ENCODE measurements around the gene SLPI.
A peak's percentile ranks its signal among the peaks of the same experiment; 100 is the strongest.

SLPI gene

GRCh38 chr20:45254383-45255262 lies at the start of gene SLPI:
Gene SLPI, minus strand, starts transcription at chr20:45254564. Its CDS starts 21 bp downstream, at chr20:45254543.
- DNase-seq (ENCODE audit: low read depth, low spot score) = peak; percentile 4

GRCh38 chr20:45303586-45304463 lies 49.5 kb upstream of the SLPI start:
- no peak for DNase-seq (ENCODE audit: low read depth, low spot score)

- DNase-seq (ENCODE audit: low read depth, low spot score) = no peak
Measured at GRCh38 chr20:45301824-45302271, 47.5 kb upstream of the SLPI start.

- peak; percentile 30 for DNase-seq (ENCODE audit: low read depth, low spot score)
Measured at GRCh38 chr20:45300961-45301360, 46.6 kb upstream of the SLPI start.

GRCh38 chr20:45299786-45300185 lies 45.4 kb upstream of the SLPI start:
- DNase-seq (ENCODE audit: low read depth, low spot score) = no peak

GRCh38 chr20:45297786-45298497 lies 43.6 kb upstream of the SLPI start:
- DNase-seq (ENCODE audit: low read depth, low spot score) = no peak

GRCh38 chr20:45294659-45295058 lies 40.3 kb upstream of the SLPI start:
- DNase-seq (ENCODE audit: low read depth, low spot score) = no peak

GRCh38 chr20:45294003-45294368 lies 39.6 kb upstream of the SLPI start:
- DNase-seq (ENCODE audit: low read depth, low spot score) = no peak

GRCh38 chr20:45293041-45294002 lies 39.0 kb upstream of the SLPI start:
- peak; percentile 85 for DNase-seq (ENCODE audit: low read depth, low spot score)

- no peak for DNase-seq (ENCODE audit: low read depth, low spot score)
Measured at GRCh38 chr20:45292343-45292742, 38.0 kb upstream of the SLPI start.

GRCh38 chr20:45291526-45291925 lies 37.2 kb upstream of the SLPI start:
- no peak for DNase-seq (ENCODE audit: low read depth, low spot score)

- peak; percentile 89 for DNase-seq (ENCODE audit: low read depth, low spot score)
Measured at GRCh38 chr20:45290677-45291355, 36.5 kb upstream of the SLPI start.

- no peak for DNase-seq (ENCODE audit: low read depth, low spot score)
Measured at GRCh38 chr20:45289942-45290676, 35.7 kb upstream of the SLPI start.

GRCh38 chr20:45288860-45289259 lies 34.5 kb upstream of the SLPI start:
- no peak for DNase-seq (ENCODE audit: low read depth, low spot score)

GRCh38 chr20:45288376-45288775 lies 34.0 kb upstream of the SLPI start:
- no peak for DNase-seq (ENCODE audit: low read depth, low spot score)

- DNase-seq (ENCODE audit: low read depth, low spot score) = no peak
Measured at GRCh38 chr20:45283551-45284057, 29.2 kb upstream of the SLPI start.

GRCh38 chr20:45282700-45283550 lies 28.6 kb upstream of the SLPI start:
- no peak for DNase-seq (ENCODE audit: low read depth, low spot score)

- DNase-seq (ENCODE audit: low read depth, low spot score) = no peak
Measured at GRCh38 chr20:45279992-45280391, 25.6 kb upstream of the SLPI start.

Data from astrocyte of the hippocampus (primary cell).